ENCODE results near the gene SLC16A1.

DNA sequence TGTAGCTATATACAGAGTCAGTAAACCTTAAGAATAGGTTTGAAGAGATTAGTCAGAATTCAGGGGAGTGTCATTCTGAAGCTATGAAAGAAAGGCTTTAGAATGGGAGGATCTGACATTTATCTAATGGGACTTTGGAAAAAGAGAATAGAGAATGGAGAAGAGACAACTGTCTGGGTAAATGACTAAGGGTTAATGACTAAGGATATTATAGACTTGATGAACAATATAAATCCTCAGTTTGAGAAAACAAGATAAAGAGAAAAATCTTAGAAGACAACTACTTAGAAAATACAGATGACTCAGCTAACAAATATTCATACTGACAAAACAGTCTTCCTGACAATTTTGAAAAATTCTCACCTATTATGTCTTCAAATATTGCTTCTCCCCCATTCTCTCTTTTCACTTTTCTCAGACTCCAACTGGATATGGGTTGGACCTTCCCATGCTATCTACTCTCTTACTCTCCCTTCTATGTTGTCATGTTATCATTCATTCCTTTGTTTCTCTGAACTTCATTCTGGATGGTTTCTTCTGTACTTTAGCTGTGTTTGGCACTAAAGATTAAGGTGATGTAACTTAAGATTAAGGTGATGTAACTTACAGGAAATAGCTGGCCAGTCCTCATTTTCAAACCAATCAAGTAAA lies 20.4 kb downstream of the SLC16A1 start:
- no peak for TF ChIP-seq POLR2A (IDR thresholded peaks at IDR 0.05; ENCODE audit: low read depth, low read length)
- TF ChIP-seq POLR2AphosphoS5 (IDR thresholded peaks at IDR 0.05; ENCODE audit: low read depth, low read length): no peak
- no peak for TF ChIP-seq TAF1 (IDR thresholded peaks at IDR 0.05; ENCODE audit: low read depth, low read length)
- TF ChIP-seq PAX5 (IDR thresholded peaks at IDR 0.05; ENCODE audit: insufficient read depth, low read length, severe bottlenecking): no peak

Measured in GM12891 (cell line).